ENCODE measurements around the gene FUCA1. TPM values are rescaled to one million over a fixed set of nuclear protein-coding genes. Genes with fewer than 3 reads are reported as not detected.

The FUCA1 gene
- total and polyA plus RNA-seq, 2 of the 8 experiments (the other 6 are each of a cell fraction or from before 2014, with no cell fraction given) = 5.9 to 6.4 TPM

GRCh38 chr1:23805025-23805424 is 63.1 kb downstream of the FUCA1 start:
- H3K14ac ChIP-seq (ENCODE audit: insufficient read length) = no peak overlapping the region
- H2BK15ac ChIP-seq (ENCODE audit: low read length) = no peak overlapping the region
- ChIA-PET CTCF (ENCODE audit: partially characterized antibody) (interaction anchor here (0.7 to 3.5 kb wide), 9 partner anchors 8 to 154 kb away, joined by 3 to 13 read pairs (median 5); partner anchors contain the start of gene HMGCL), POLR2A (ENCODE audit: partially characterized antibody) (interaction anchor here (0.6 to 3.4 kb wide), 3 partner anchors 10 to 27 kb away, joined by 3 to 22 read pairs (median 8); partner anchors contain the start of genes LYPLA2 and PITHD1)
- FAIRE-seq (no peak), DNase-seq (ENCODE audit: low read depth in 1 of 2, low spot score in 2 of 2) (no peak)
- peaks cover 6% of the 10 kb centered on the region for H3K23me2 ChIP-seq (ENCODE audit: low read depth, low read length)
- no peak overlapping the region for H3K4me3 ChIP-seq (ENCODE audit: extremely low read depth in 1 of 4, insufficient read depth in 2 of 4, low read depth in 3 of 4, low read length in 4 of 4)
- H3K18ac ChIP-seq (ENCODE audit: extremely low read depth, low read length) = no peak overlapping the region
- no peaks in the 10 kb centered on the region; a peak in 1 of 7 replicates for H3K27me3 ChIP-seq (replicated peaks in 1 of 4; ENCODE audit: control insufficient read depth in 3 of 4, extremely low read depth in 1 of 4, insufficient read depth in 3 of 4, low read length in 3 of 4)
- no peak overlapping the region for H2BK20ac ChIP-seq (ENCODE audit: low read length)
- no peak overlapping the region for H3K9ac ChIP-seq (replicated peaks in 1 of 4; ENCODE audit: extremely low read depth in 1 of 4, low read depth in 3 of 4, low read length in 3 of 4)
- no peak overlapping the region for H2BK120ac ChIP-seq (replicated peaks; ENCODE audit: low read depth, low read length)
- no peak overlapping the region for H4K91ac ChIP-seq (replicated peaks; ENCODE audit: insufficient read length, low read length)
- peaks cover 0 to 2% of the 10 kb centered on the region in 2 experiments for H4K20me1 ChIP-seq (replicated peaks in 1 of 2; ENCODE audit: control insufficient read depth in 1 of 2, insufficient read depth in 2 of 2, low read length in 2 of 2)
- H3K9me3 ChIP-seq (ENCODE audit: insufficient read depth in 2 of 2, low read depth in 1 of 2, low read length in 1 of 2) = no peaks in the 10 kb centered on the region
- no peaks in the 10 kb centered on the region; a peak in 1 of 7 replicates for H3K4me1 ChIP-seq (replicated peaks in 1 of 4; ENCODE audit: control insufficient read depth in 3 of 4, insufficient read depth in 4 of 4, low read length in 3 of 4)
- H3K36me3 ChIP-seq (ENCODE audit: control insufficient read depth in 2 of 4, insufficient read depth in 4 of 4, low read length in 3 of 4) = no peaks in the 10 kb centered on the region; a peak in 1 of 8 replicates
- no peak overlapping the region for H3K4me2 ChIP-seq (ENCODE audit: insufficient read depth in 1 of 2, low read depth in 2 of 2, low read length in 2 of 2)
- no peak overlapping the region for H2BK12ac ChIP-seq (ENCODE audit: low read depth, low read length)
- H3K27ac ChIP-seq (ENCODE audit: low read depth, low read length) = no peak overlapping the region
- no peak overlapping the region for H4K8ac ChIP-seq (ENCODE audit: extremely low read depth, insufficient read depth, low read length)
- no peak overlapping the region for H3K56ac ChIP-seq (replicated peaks; ENCODE audit: insufficient read length, low read depth, low read length)
- no peaks in the 10 kb centered on the region for H3K79me1 ChIP-seq (ENCODE audit: low read depth, low read length)
- H3K79me2 ChIP-seq (ENCODE audit: control insufficient read depth in 1 of 2, insufficient read depth in 2 of 2, low read length in 2 of 2) = no peaks in the 10 kb centered on the region
- no peak overlapping the region for H4K5ac ChIP-seq (ENCODE audit: insufficient read length, low read depth, low read length)
- no peak overlapping the region for H3K23ac ChIP-seq (ENCODE audit: insufficient read length)
- no peak overlapping the region; the same call in 1 of the 2 replicates for H2BK5ac ChIP-seq (ENCODE audit: low read depth, low read length)
- H2AK5ac ChIP-seq (ENCODE audit: low read depth, low read length) = no peak overlapping the region
- 83% methylated on average over 2 of the region's 2 CpGs; no CpG with 5 or more reads in 1 of the 2 experiments for WGBS, 2 experiments (ENCODE audit: extremely low coverage in 1 of 2, insufficient coverage in 1 of 2, insufficient read length in 1 of 2, insufficient replicate concordance in 2 of 2, low coverage in 1 of 2, low lambda C conversion rate in 2 of 2, missing lambda C conversion rate in 1 of 2)
- no peak overlapping the region for H2AFZ ChIP-seq (ENCODE audit: low read length)
- no peak overlapping the region for H3K4ac ChIP-seq (replicated peaks; ENCODE audit: insufficient read length, low read depth, low read length)
- no peak for TF ChIP-seq EZH2 (IDR thresholded peaks at IDR 0.05; ENCODE audit: low read depth, low read length, severe bottlenecking)
- no peak for TF ChIP-seq MAX (IDR thresholded peaks at IDR 0.05)
- TF ChIP-seq TAF7 (optimal IDR thresholded peaks at IDR 0.05; ENCODE audit: borderline replicate concordance, low read depth, low read length) = no peak
- TF ChIP-seq TCF12 (IDR thresholded peaks at IDR 0.05; ENCODE audit: low read depth, low read length) = no peak
- TF ChIP-seq KDM4A (IDR thresholded peaks at IDR 0.05; ENCODE audit: low read depth, low read length, severe bottlenecking) = no peak
- no peak for TF ChIP-seq SP1 (IDR thresholded peaks at IDR 0.05; ENCODE audit: low read depth, low read length)
- TF ChIP-seq BRCA1 (IDR thresholded peaks at IDR 0.05; ENCODE audit: low read depth, low read length) = no peak
- no peak for TF ChIP-seq MAFK (IDR thresholded peaks at IDR 0.05; ENCODE audit: low read depth, low read length)
- no peak for TF ChIP-seq E2F6 (IDR thresholded peaks at IDR 0.05)
- no peak for TF ChIP-seq TAF1 (IDR thresholded peaks at IDR 0.05; ENCODE audit: low read depth, low read length)
- TF ChIP-seq SRF (IDR thresholded peaks at IDR 0.05; ENCODE audit: low read depth, low read length) = no peak
- TF ChIP-seq ASH2L (IDR thresholded peaks at IDR 0.05; ENCODE audit: low read length) = no peak
- TF ChIP-seq SP2 (IDR thresholded peaks at IDR 0.05; ENCODE audit: low read length) = no peak
- TF ChIP-seq CTBP2 (IDR thresholded peaks at IDR 0.05; ENCODE audit: borderline replicate concordance, insufficient read depth, insufficient read length, low read length) = no peak

Measured in H1 (cell line).